KMS-11 (cell line): ENCODE measurements around the gene ZNF175.

ENCODE experiments used
- H2AFZ ChIP-seq: fragments of 200-600 bp; sonication (generic); 2 replicates; pipeline ENCODE4 v1.6.1; 2016; ENCODE audit warnings: antibody characterized with exemption, mixed run types, low read depth
- H3K27ac ChIP-seq: fragments of 200-600 bp; sonication (generic); 2 replicates; pipeline ENCODE4 v1.6.1; 2016; ENCODE audit warnings: mild to moderate bottlenecking, mixed run types
- H3K27me3 ChIP-seq: fragments of 200-600 bp; sonication (generic); 2 replicates; pipeline ENCODE4 v1.6.1; 2017; ENCODE audit warnings: mild to moderate bottlenecking, low read depth, mixed run types, moderate library complexity; ENCODE audit not compliant: insufficient read depth
- H3K36me3 ChIP-seq: fragments of 200-600 bp; sonication (generic); 2 replicates; pipeline ENCODE4 v1.6.1; 2017; ENCODE audit warnings: mild to moderate bottlenecking, mixed run types; ENCODE audit not compliant: insufficient read depth
- H3K4me1 ChIP-seq: fragments of 200-600 bp; sonication (generic); 2 replicates; pipeline ENCODE4 v1.6.1; 2016; ENCODE audit warnings: mild to moderate bottlenecking, low read depth, mixed run types; ENCODE audit not compliant: poor library complexity, severe bottlenecking
- H3K4me2 ChIP-seq: fragments of 200-600 bp; sonication (generic); 2 replicates; pipeline ENCODE4 v1.7.0; 2016; ENCODE audit warnings: mild to moderate bottlenecking, mixed run types
- H3K4me3 ChIP-seq: fragments of 200-600 bp; sonication (generic); IDR thresholded peaks from 2 replicates; pipeline ENCODE4 v1.6.1; 2017; ENCODE audit warnings: low read depth, low read length, mixed read lengths; ENCODE audit not compliant: insufficient read depth
- H3K79me2 ChIP-seq: fragments of 200-600 bp; sonication (generic); 2 replicates; pipeline ENCODE4 v1.6.1; 2016; ENCODE audit warnings: low read depth, mixed run types; ENCODE audit not compliant: insufficient read depth
- H3K9ac ChIP-seq: fragments of 200-600 bp; sonication (generic); 2 replicates; pipeline ENCODE4 v1.6.1; 2016; ENCODE audit warnings: mild to moderate bottlenecking, mixed run types
- H4K20me1 ChIP-seq: fragments of 200-600 bp; sonication (generic); 2 replicates; pipeline ENCODE4 v1.6.1; 2016; ENCODE audit warnings: mild to moderate bottlenecking, mixed run types; ENCODE audit not compliant: insufficient read depth
- TF ChIP-seq, protein P1 (sequence below): fragments of 200-600 bp; sonication (generic); conservative IDR thresholded peaks from 2 replicates; pipeline ENCODE4 v1.6.1; 2017; ENCODE audit warnings: low read depth, mild to moderate bottlenecking, antibody characterized with exemption, low read length, moderate library complexity, mixed read lengths

Gene ZNF175

DNA sequence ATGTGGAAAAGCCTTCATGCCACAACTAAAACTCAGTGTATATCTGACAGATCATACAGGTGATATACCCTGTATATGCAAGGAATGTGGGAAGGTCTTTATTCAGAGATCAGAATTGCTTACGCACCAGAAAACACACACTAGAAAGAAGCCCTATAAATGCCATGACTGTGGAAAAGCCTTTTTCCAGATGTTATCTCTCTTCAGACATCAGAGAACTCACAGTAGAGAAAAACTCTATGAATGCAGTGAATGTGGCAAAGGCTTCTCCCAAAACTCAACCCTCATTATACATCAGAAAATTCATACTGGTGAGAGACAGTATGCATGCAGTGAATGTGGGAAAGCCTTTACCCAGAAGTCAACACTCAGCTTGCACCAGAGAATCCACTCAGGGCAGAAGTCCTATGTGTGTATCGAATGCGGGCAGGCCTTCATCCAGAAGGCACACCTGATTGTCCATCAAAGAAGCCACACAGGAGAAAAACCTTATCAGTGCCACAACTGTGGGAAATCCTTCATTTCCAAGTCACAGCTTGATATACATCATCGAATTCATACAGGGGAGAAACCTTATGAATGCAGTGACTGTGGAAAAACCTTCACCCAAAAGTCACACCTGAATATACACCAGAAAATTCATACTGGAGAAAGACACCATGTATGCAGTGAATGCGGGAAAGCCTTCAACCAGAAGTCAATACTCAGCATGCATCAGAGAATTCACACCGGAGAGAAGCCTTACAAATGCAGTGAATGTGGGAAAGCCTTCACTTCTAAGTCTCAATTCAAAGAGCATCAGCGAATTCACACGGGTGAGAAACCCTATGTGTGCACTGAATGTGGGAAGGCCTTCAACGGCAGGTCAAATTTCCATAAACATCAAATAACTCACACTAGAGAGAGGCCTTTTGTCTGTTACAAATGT lies 16.4 kb downstream of the ZNF175 start:
- H3K9ac ChIP-seq = no peak overlapping the region
- no peak overlapping the region for H3K4me2 ChIP-seq
- no peak overlapping the region for H3K4me3 ChIP-seq
- H3K27ac ChIP-seq = no peak overlapping the region
- H3K36me3 ChIP-seq = no peaks in the 10 kb centered on the region
- no peaks in the 10 kb centered on the region; the same call in 1 of the 2 replicates for H3K27me3 ChIP-seq
- H3K4me1 ChIP-seq = no peaks in the 10 kb centered on the region
- no peaks in the 10 kb centered on the region for H4K20me1 ChIP-seq
- no peak overlapping the region for H2AFZ ChIP-seq
- TF ChIP-seq, protein P1, sequence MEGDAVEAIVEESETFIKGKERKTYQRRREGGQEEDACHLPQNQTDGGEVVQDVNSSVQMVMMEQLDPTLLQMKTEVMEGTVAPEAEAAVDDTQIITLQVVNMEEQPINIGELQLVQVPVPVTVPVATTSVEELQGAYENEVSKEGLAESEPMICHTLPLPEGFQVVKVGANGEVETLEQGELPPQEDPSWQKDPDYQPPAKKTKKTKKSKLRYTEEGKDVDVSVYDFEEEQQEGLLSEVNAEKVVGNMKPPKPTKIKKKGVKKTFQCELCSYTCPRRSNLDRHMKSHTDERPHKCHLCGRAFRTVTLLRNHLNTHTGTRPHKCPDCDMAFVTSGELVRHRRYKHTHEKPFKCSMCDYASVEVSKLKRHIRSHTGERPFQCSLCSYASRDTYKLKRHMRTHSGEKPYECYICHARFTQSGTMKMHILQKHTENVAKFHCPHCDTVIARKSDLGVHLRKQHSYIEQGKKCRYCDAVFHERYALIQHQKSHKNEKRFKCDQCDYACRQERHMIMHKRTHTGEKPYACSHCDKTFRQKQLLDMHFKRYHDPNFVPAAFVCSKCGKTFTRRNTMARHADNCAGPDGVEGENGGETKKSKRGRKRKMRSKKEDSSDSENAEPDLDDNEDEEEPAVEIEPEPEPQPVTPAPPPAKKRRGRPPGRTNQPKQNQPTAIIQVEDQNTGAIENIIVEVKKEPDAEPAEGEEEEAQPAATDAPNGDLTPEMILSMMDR = no peak
- H3K79me2 ChIP-seq = no peaks in the 10 kb centered on the region

DNA sequence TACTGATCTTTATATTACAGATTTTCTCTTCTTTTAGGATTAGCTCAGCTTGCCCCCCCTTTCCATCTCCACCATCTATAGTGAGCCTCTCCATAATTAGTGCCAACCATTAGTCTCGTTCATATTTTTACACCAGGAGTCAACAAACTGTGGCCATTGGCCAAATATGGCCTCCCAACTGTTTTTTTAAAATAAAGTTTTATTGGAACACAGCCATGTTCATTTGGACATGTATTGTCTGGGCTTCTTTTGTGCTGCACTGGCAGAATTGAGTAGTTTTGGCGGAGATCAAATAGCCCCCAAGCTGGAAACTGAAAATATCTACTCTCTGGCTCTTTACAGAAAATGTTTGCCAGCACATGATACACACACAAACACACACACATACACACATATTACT lies 18.4 kb downstream of the ZNF175 start:
- no peak overlapping the region for H3K9ac ChIP-seq
- no peaks in the 10 kb centered on the region for H3K79me2 ChIP-seq
- no peak overlapping the region for H3K27ac ChIP-seq
- H2AFZ ChIP-seq = no peak overlapping the region
- TF ChIP-seq, protein P1 = no peak
- no peaks in the 10 kb centered on the region for H4K20me1 ChIP-seq
- H3K27me3 ChIP-seq = no peaks in the 10 kb centered on the region; the same call in 1 of the 2 replicates
- no peak overlapping the region for H3K4me3 ChIP-seq
- H3K36me3 ChIP-seq = no peaks in the 10 kb centered on the region
- no peak overlapping the region for H3K4me2 ChIP-seq
- H3K4me1 ChIP-seq = no peaks in the 10 kb centered on the region

DNA sequence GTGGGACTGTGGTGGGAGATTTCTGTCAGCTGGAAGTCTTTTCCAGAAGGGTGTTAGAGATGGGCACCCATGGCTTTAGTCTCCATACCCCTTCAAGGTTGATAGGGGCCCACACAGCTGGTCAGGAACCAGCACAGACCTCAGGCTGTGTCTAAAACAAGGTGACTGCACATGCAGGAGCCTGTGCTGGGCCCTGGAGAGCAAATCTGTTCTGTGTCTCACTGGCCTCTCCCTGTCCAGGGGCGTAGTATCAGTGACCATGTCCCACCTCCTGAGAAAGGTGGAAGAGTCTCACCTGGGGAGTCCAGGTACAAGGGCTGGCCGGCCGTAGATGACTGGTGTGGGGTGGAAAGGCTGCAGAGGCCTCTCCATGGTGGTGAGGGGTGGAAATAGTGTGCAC lies 19.4 kb downstream of the ZNF175 start:
- H4K20me1 ChIP-seq = no peaks in the 10 kb centered on the region
- no peaks in the 10 kb centered on the region for H3K4me1 ChIP-seq
- no peak overlapping the region for H3K9ac ChIP-seq
- no peaks in the 10 kb centered on the region; the same call in 1 of the 2 replicates for H3K27me3 ChIP-seq
- H3K79me2 ChIP-seq = no peaks in the 10 kb centered on the region
- TF ChIP-seq, protein P1 = no peak
- no peak overlapping the region for H2AFZ ChIP-seq
- H3K27ac ChIP-seq = no peak overlapping the region
- H3K4me2 ChIP-seq = no peak overlapping the region
- H3K4me3 ChIP-seq = no peak overlapping the region
- no peaks in the 10 kb centered on the region for H3K36me3 ChIP-seq

- no peak overlapping the region for H3K4me2 ChIP-seq
- no peaks in the 10 kb centered on the region for H3K27me3 ChIP-seq
- no peaks in the 10 kb centered on the region for H3K79me2 ChIP-seq
These were observed 21.4 kb downstream of the ZNF175 start for GRCh38 chr19:51592521-51592920.

More at GRCh38 chr19:51592521-51592920, 21.4 kb downstream of the ZNF175 start:
- Histone ChIP-seq H3K4me3 (no peak overlapping the region), H3K36me3 (no peaks in the 10 kb centered on the region), H3K27ac (no peak overlapping the region), H4K20me1 (no peaks in the 10 kb centered on the region), H3K9ac (no peak overlapping the region), H3K4me1 (no peaks in the 10 kb centered on the region), H2AFZ (no peak overlapping the region)
- TF ChIP-seq, protein P1 = no peak
